Upper lobe of left lung (tissue), 6 donors: ENCODE measurements around the gene SLC1A7. TPM values are rescaled to one million over a fixed set of nuclear protein-coding genes. Genes with fewer than 3 reads are reported as not detected.
A peak's percentile ranks its signal among the peaks of the same experiment; 100 is the strongest.

Experiments
- ATAC-seq, 2 donors: fragments of 200-7000 bp; cut with Tn5 transposase; one replicate each; pipeline ENCODE4 v1.9.1; 2022; ENCODE audit warnings: mild to moderate bottlenecking in 2 of 2, moderate library complexity in 2 of 2; ENCODE audit not compliant: low FRiP score in 2 of 2
- DNase-seq, 2 donors: peaks; one replicate each; pipeline ENCODE4 v3.0.0-alpha.2; 2019 to 2020
- H3K27ac ChIP-seq, 4 donors: fragments of 200-600 bp; sonication (generic); one replicate each; pipeline ENCODE4 v1.5.1; 2016 to 2019
- H3K27me3 ChIP-seq, 4 donors: fragments of 200-600 bp; sonication (generic); one replicate each; pipeline ENCODE4 v1.5.1; 2017 to 2019
- H3K36me3 ChIP-seq, 4 donors: fragments of 200-600 bp; sonication (generic); one replicate each; pipeline ENCODE4 v1.5.1; 2016 to 2019
- H3K4me1 ChIP-seq, 4 donors: fragments of 200-600 bp; sonication (generic); one replicate each; pipeline ENCODE4 v1.5.1; 2018 to 2019
- H3K4me3 ChIP-seq, 4 donors: fragments of 200-600 bp; sonication (generic); one replicate each; pipeline ENCODE4 v1.5.1; 2017 to 2019; ENCODE audit warnings: mild to moderate bottlenecking in 2 of 4, moderate library complexity in 1 of 4
- H3K9me3 ChIP-seq, 4 donors: fragments of 200-600 bp; sonication (generic); one replicate each; pipeline ENCODE4 v1.5.1; 2018 to 2019
- EP300 ChIP-seq, 4 donors: sonication (generic); formaldehyde crosslinking; IDR thresholded peaks; one replicate each; pipeline ENCODE4 v1.5.1; 2017; ENCODE audit warnings: antibody characterized with exemption in 4 of 4, control low read depth in 2 of 4
- POLR2A ChIP-seq, 4 donors: fragments of 450-650 bp; IDR thresholded peaks; one replicate each; pipeline ENCODE4 v1.5.1; 2016 to 2017; ENCODE audit warnings: antibody characterized with exemption in 4 of 4, mild to moderate bottlenecking in 2 of 4
- POLR2AphosphoS5 ChIP-seq, 2 donors: sonication (generic); formaldehyde crosslinking; IDR thresholded peaks; one replicate each; pipeline ENCODE4 v1.5.1; 2017; ENCODE audit warnings: antibody characterized with exemption in 2 of 2
- WGBS, 2 donors: methylation state at CpG; one replicate each; pipeline ENCODE4 v1.1.5; 2017 to 2018; 5-methylcytosine and 5-hydroxymethylcytosine counted together
- total RNA-seq, 6 donors: library from RNA; depleted of rRNA in 4 of 6; stranded (reverse); fragments of >200 nt in 4 of 6; gene quantifications; one replicate each; pipeline versions ENCODE4 v1.1.0 to v1.2.1, GENCODE V29; 2016 to 2021
- TF ChIP-seq, protein P1 (sequence below), 6 experiments: fragments of 450-650 bp in 4 of 6; fragments of 200-600 bp in 2 of 6; sonication (generic) in 2 of 6; IDR thresholded peaks; one replicate each; pipeline ENCODE4 v1.5.1; 2016 to 2019; ENCODE audit warnings: antibody characterized with exemption in 6 of 6
- donor health status: DM: no; HTN: no; CAD: no; lungs with moderate emphysema.
- donor health status: DM: no; HTN: yes; CAD: no; lungs with severe emphysema.

Gene SLC1A7
- total RNA-seq, 6 donors from 2014 or later = 0.37 to 1.3 (median 0.77) TPM; not detected in 2

- Histone ChIP-seq H3K4me1 (peaks cover 8 to 22% (median 16%) of the 10 kb centered on the region in 4 donors), H3K9me3 (no peaks in the 10 kb centered on the region), H3K36me3 (no peaks in the 10 kb centered on the region), H3K27ac (no peak overlapping the region), H3K27me3 (no peaks in the 10 kb centered on the region), H3K4me3 (no peak overlapping the region)
- no peak for ATAC-seq
- DNase-seq = no peak
- 70 to 84% methylated on average over 4 of the region's 4 CpGs for WGBS, 2 donors
- no peak for TF ChIP-seq POLR2A (IDR thresholded peaks at IDR 0.05)
- no peak for TF ChIP-seq EP300 (IDR thresholded peaks at IDR 0.05)
- no peak for TF ChIP-seq POLR2AphosphoS5 (IDR thresholded peaks at IDR 0.05)
- TF ChIP-seq, protein P1, sequence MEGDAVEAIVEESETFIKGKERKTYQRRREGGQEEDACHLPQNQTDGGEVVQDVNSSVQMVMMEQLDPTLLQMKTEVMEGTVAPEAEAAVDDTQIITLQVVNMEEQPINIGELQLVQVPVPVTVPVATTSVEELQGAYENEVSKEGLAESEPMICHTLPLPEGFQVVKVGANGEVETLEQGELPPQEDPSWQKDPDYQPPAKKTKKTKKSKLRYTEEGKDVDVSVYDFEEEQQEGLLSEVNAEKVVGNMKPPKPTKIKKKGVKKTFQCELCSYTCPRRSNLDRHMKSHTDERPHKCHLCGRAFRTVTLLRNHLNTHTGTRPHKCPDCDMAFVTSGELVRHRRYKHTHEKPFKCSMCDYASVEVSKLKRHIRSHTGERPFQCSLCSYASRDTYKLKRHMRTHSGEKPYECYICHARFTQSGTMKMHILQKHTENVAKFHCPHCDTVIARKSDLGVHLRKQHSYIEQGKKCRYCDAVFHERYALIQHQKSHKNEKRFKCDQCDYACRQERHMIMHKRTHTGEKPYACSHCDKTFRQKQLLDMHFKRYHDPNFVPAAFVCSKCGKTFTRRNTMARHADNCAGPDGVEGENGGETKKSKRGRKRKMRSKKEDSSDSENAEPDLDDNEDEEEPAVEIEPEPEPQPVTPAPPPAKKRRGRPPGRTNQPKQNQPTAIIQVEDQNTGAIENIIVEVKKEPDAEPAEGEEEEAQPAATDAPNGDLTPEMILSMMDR (IDR thresholded peaks at IDR 0.05) = no peak
These were observed 1.1 kb upstream of the SLC1A7 start for GRCh38 chr1:53143527-53143926.

DNA sequence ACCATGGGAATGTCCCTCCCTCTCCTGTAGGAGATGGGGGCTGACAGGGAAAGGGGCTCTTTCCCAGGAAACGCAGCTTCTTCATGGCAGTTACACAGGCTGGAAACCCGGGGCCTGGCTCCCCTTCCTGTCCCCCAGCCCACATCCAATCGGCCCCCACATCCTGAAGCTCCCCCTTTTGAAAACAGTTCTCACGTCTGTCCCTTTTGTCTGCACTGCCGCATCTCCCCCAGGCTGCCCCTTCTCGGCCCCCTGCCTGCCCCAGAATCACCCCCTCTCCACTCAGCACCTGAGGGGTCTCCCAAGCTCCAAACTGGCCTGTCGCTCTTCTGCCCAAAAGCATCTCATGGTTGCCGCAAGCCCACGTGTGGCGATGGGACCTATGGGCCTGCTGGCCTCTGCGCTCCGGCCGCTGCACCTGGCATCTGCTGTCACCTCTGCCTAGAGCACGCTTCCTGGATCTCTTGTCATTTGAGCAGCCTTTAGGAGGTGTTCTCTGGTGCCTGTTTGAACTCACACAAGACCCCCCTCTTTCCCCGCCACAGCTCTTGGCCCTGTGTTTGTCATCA, 867 bp downstream of the SLC1A7 start:
- ATAC-seq = no peak
- 83 to 89% methylated on average over 14 of the region's 15 CpGs for WGBS, 2 donors
- no peaks in the 10 kb centered on the region for H3K36me3 ChIP-seq
- no peak overlapping the region for H3K4me3 ChIP-seq
- H3K27ac ChIP-seq = no peak overlapping the region
- peaks cover 0 to 6% (median 4%) of the 10 kb centered on the region in 4 donors for H3K9me3 ChIP-seq
- DNase-seq = peak in 1 of 2 donors; percentile 48
- peaks cover 8 to 14% (median 11%) of the 10 kb centered on the region in 4 donors for H3K4me1 ChIP-seq
- H3K27me3 ChIP-seq = no peaks in the 10 kb centered on the region
- TF ChIP-seq EP300 (IDR thresholded peaks at IDR 0.05) = no peak
- no peak for TF ChIP-seq POLR2AphosphoS5 (IDR thresholded peaks at IDR 0.05)
- no peak for TF ChIP-seq POLR2A (IDR thresholded peaks at IDR 0.05)
- TF ChIP-seq, protein P1 (IDR thresholded peaks at IDR 0.05) = no peak

DNA sequence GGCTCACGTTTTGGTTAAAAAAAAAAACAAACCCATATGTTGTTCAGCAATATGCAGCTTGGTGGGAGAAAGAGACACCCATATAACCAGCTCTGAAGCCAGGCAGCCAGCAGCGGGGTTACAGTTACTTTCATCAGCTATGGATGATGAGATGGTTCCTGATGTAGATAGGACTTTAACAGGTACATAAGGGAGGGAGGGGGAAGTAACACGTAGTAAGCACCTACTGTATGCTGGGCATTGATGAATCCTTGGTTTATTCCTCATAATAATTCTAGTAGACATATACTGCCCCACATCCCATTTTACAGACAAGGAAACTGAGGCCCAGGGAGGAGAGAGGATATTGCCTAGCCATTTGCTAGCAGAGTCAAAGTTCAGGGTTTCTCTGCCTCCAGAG, 2.0 kb downstream of the SLC1A7 start:
- TF ChIP-seq EP300 (IDR thresholded peaks at IDR 0.05) (no peak), POLR2AphosphoS5 (IDR thresholded peaks at IDR 0.05) (no peak), POLR2A (IDR thresholded peaks at IDR 0.05) (no peak)
- TF ChIP-seq, protein P1 (IDR thresholded peaks at IDR 0.05) = no peak
- Histone ChIP-seq H3K4me1 (peaks cover 2 to 8% (median 3%) of the 10 kb centered on the region in 4 donors), H3K9me3 (peaks cover 0 to 6% (median 4%) of the 10 kb centered on the region in 4 donors), H3K4me3 (no peak overlapping the region), H3K36me3 (no peaks in the 10 kb centered on the region), H3K27me3 (no peaks in the 10 kb centered on the region), H3K27ac (peak overlapping the region in 1 of 4 donors; percentile 23)
- WGBS, 2 donors = 69 to 80% methylated on average over 3 of the region's 3 CpGs
- DNase-seq = no peak
- ATAC-seq = no peak

GRCh38 chr1:53139951-53140361, 2.5 kb downstream of the SLC1A7 start:
- no peak for TF ChIP-seq POLR2AphosphoS5 (IDR thresholded peaks at IDR 0.05)
- TF ChIP-seq, protein P1 (IDR thresholded peaks at IDR 0.05) = no peak
- no peak for TF ChIP-seq EP300 (IDR thresholded peaks at IDR 0.05)
- no peak for TF ChIP-seq POLR2A (IDR thresholded peaks at IDR 0.05)
- DNase-seq = no peak

More at GRCh38 chr1:53139951-53140361, 2.5 kb downstream of the SLC1A7 start:
- Histone ChIP-seq H3K9me3 (peaks cover 0 to 6% (median 4%) of the 10 kb centered on the region in 4 donors), H3K4me1 (peaks cover 3 to 7% (median 5%) of the 10 kb centered on the region in 4 donors), H3K27ac (no peak overlapping the region), H3K36me3 (no peaks in the 10 kb centered on the region), H3K27me3 (no peaks in the 10 kb centered on the region), H3K4me3 (no peak overlapping the region)
- no peak for ATAC-seq
